ENCODE measurements around the gene TMCO4.

The TMCO4 gene

DNA sequence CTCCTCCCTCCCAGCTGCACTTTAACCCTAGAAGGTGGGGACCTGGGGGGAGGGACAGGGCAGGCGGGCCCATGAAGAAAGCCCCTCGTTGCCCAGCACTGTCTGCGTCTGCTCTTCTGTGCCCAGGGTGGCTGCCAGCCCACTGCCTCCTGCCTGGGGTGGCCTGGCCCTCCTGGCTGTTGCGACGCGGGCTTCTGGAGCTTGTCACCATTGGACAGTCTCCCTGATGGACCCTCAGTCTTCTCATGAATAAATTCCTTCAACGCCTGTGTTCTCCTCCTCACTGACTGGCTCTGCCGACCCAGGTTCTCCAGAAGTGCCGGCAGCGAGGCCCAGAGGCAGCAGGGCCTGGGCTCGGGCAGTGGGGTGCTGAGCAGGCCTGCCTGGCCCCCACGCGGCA, 141.5 kb downstream of the TMCO4 start:
- Histone ChIP-seq H3K4me1 (ENCODE audit: control insufficient read depth in 1 of 2, insufficient read depth in 1 of 2, low read depth in 1 of 2, low read length in 1 of 2) (no peaks in the 10 kb centered on the region), H3K27me3 (peaks cover 37% of the 10 kb centered on the region), H3K4me3 (ENCODE audit: low read depth in 1 of 2, low read length in 1 of 2) (no peak overlapping the region), H3K27ac (no peak overlapping the region), H3K9me3 (no peaks in the 10 kb centered on the region), H3K36me3 (no peaks in the 10 kb centered on the region)
- no peak for TF ChIP-seq CTCF (IDR thresholded peaks at IDR 0.05)

DNA sequence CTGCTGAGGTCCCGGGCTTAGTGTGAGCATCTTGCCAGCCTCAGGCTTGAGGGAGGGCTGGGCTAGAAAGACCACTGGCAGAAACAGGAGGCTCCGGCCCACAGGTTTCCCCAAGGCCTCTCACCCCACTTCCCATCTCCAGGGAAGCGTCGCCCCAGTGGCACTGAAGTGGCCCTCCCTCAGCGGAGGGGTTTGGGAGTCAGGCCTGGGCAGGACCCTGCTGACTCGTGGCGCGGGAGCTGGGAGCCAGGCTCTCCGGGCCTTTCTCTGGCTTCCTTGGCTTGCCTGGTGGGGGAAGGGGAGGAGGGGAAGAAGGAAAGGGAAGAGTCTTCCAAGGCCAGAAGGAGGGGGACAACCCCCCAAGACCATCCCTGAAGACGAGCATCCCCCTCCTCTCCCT, 142.2 kb downstream of the TMCO4 start:
- Histone ChIP-seq H3K36me3 (no peaks in the 10 kb centered on the region), H3K4me3 (ENCODE audit: low read depth in 1 of 2, low read length in 1 of 2) (no peak overlapping the region), H3K9me3 (no peaks in the 10 kb centered on the region), H3K27me3 (peaks cover 30% of the 10 kb centered on the region), H3K4me1 (ENCODE audit: control insufficient read depth in 1 of 2, insufficient read depth in 1 of 2, low read depth in 1 of 2, low read length in 1 of 2) (no peaks in the 10 kb centered on the region), H3K27ac (no peak overlapping the region)
- TF ChIP-seq CTCF (IDR thresholded peaks at IDR 0.05): no peak

DNA sequence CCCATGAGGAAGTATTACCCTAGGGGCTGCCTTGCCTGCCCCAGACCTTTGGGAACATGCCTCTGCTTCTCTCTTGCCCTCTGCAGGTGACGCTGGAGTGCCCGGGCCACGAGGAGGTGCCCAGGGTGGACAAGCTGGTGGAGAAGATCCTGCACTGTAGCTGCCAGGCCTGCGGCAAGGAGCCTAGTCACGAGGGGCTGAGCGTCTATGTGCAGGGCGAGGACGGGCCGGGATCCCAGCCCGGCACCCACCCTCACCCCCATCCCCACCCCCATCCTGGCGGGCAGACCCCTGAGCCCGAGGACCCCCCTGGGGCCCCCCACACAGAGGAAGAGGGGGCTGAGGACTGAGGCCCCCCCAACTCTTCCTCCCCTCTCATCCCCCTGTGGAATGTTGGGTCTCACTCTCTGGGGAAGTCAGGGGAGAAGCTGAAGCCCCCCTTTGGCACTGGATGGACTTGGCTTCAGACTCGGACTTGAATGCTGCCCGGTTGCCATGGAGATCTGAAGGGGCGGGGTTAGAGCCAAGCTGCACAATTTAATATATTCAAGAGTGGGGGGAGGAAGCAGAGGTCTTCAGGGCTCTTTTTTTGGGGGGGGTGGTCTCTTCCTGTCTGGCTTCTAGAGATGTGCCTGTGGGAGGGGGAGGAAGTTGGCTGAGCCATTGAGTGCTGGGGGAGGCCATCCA, 142.8 kb downstream of the TMCO4 start:
- Histone ChIP-seq H3K27me3 (peaks cover 26% of the 10 kb centered on the region), H3K27ac (no peak overlapping the region), H3K4me1 (ENCODE audit: control insufficient read depth in 1 of 2, insufficient read depth in 1 of 2, low read depth in 1 of 2, low read length in 1 of 2) (no peaks in the 10 kb centered on the region), H3K4me3 (ENCODE audit: low read depth in 1 of 2, low read length in 1 of 2) (no peak overlapping the region), H3K36me3 (no peaks in the 10 kb centered on the region), H3K9me3 (no peaks in the 10 kb centered on the region)
- no peak for TF ChIP-seq CTCF (IDR thresholded peaks at IDR 0.05)

- TF ChIP-seq CTCF (IDR thresholded peaks at IDR 0.05): no peak
- no peak overlapping the region for H3K27ac ChIP-seq
- H3K9me3 ChIP-seq: no peaks in the 10 kb centered on the region
- H3K27me3 ChIP-seq: peaks cover 24% of the 10 kb centered on the region
- no peaks in the 10 kb centered on the region for H3K36me3 ChIP-seq
- no peaks in the 10 kb centered on the region for H3K4me1 ChIP-seq (ENCODE audit: control insufficient read depth in 1 of 2, insufficient read depth in 1 of 2, low read depth in 1 of 2, low read length in 1 of 2)
- no peak overlapping the region for H3K4me3 ChIP-seq (ENCODE audit: low read depth in 1 of 2, low read length in 1 of 2)
Measured at GRCh38 chr1:19656134-19656779, 143.5 kb downstream of the TMCO4 start.

DNA sequence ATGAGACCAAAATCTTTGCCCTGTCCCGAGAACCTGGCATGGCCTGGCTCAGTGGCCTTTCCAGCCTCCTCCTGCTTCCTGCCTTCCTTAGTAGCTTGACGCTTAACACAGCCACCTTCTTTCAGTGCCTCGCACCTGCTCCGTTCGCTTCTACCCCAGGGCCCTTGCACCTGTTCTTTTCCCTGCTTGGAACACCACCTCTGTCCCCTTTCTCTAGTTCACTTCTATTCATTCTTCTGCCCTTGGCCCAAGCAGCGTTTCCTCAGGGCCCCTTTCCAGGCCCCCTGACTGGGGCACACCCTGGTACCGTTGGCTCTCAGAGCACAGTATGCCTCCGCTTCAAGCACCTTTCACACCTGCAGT, 144.0 kb downstream of the TMCO4 start:
- H3K4me1 ChIP-seq (ENCODE audit: control insufficient read depth in 1 of 2, insufficient read depth in 1 of 2, low read depth in 1 of 2, low read length in 1 of 2): no peaks in the 10 kb centered on the region
- no peak overlapping the region for H3K27ac ChIP-seq
- no peak for TF ChIP-seq CTCF (IDR thresholded peaks at IDR 0.05)
- peaks cover 24% of the 10 kb centered on the region for H3K27me3 ChIP-seq
- no peaks in the 10 kb centered on the region for H3K9me3 ChIP-seq
- H3K36me3 ChIP-seq: no peaks in the 10 kb centered on the region
- no peak overlapping the region for H3K4me3 ChIP-seq (ENCODE audit: low read depth in 1 of 2, low read length in 1 of 2)
